ENCODE results near the gene CASP7.

The CASP7 gene

DNA sequence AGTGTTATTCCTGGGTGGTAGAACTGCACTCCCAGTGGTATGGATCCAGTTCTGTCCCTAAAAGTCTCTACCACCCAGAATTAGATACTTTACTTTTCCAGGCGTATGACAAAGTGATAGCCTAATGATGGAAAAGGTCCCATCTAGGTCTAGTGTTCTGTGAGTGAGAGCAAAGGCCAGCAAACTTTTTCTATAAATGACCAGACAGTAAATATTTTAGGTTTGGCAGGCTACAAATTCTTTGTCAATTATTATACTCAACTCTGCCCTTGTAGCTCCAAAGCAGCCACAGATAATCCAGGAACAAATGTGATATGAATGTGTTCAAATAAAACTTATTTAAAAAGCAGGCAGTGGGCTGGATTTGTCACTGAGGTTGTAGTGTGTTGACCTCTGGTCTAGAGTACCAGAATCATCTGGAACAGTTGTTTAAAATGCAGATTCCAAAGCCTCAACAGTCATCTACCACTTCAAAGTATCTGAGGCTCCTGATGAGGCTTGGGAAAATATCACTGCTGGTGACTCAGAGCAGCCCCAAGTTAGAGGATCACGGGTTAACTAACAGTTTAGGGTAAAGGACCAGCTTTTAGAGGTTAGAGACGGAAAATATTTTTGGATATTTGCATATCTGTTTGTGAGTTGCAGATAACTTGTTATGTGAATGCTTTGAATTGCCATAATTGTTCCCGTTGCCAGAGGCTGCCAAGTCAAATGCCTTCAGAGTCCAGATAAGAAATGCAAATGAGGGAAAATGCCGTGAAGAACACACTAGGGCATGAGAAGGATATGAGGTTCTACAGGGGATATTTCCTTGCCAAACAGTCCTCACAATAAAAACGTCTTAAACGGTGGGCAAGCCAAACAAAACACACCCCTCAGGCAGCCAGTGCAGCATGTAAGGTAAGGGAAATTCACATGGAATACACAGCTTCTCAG lies 35.3 kb upstream of the CASP7 start:
- Histone ChIP-seq H3K27me3 (ENCODE audit: insufficient read depth, low read length) (peaks cover 3% of the 10 kb centered on the region; the same call in 1 of the 2 replicates), H3F3A (ENCODE audit: insufficient read depth, low read length) (no peaks in the 10 kb centered on the region), H3K4me3 (ENCODE audit: low read depth, low read length, poor library complexity, severe bottlenecking) (no peak overlapping the region), H3K79me2 (ENCODE audit: insufficient read depth, low read length) (no peaks in the 10 kb centered on the region), H4K20me1 (ENCODE audit: insufficient read depth, low read length) (no peaks in the 10 kb centered on the region), H3K9me3 (ENCODE audit: low read length) (no peaks in the 10 kb centered on the region), H3K9me2 (ENCODE audit: low read depth, low read length) (no peaks in the 10 kb centered on the region), H3K9ac (ENCODE audit: low read length) (no peak overlapping the region), H3K4me1 (ENCODE audit: insufficient read depth, low read length, severe bottlenecking) (no peaks in the 10 kb centered on the region), H3K36me3 (ENCODE audit: insufficient read depth, low read length) (no peaks in the 10 kb centered on the region), H2AFZ (ENCODE audit: low read length) (no peak overlapping the region), H3K4me2 (ENCODE audit: low read length) (no peak overlapping the region), H3K27ac (ENCODE audit: low read depth, low read length, poor library complexity, severe bottlenecking) (no peak overlapping the region)
- TF ChIP-seq, protein P1, sequence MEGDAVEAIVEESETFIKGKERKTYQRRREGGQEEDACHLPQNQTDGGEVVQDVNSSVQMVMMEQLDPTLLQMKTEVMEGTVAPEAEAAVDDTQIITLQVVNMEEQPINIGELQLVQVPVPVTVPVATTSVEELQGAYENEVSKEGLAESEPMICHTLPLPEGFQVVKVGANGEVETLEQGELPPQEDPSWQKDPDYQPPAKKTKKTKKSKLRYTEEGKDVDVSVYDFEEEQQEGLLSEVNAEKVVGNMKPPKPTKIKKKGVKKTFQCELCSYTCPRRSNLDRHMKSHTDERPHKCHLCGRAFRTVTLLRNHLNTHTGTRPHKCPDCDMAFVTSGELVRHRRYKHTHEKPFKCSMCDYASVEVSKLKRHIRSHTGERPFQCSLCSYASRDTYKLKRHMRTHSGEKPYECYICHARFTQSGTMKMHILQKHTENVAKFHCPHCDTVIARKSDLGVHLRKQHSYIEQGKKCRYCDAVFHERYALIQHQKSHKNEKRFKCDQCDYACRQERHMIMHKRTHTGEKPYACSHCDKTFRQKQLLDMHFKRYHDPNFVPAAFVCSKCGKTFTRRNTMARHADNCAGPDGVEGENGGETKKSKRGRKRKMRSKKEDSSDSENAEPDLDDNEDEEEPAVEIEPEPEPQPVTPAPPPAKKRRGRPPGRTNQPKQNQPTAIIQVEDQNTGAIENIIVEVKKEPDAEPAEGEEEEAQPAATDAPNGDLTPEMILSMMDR (IDR thresholded peaks at IDR 0.05; ENCODE audit: low read length): no peak
- no peak for TF ChIP-seq EZH2 (IDR thresholded peaks at IDR 0.05; ENCODE audit: borderline replicate concordance, low read length)

- H2AFZ ChIP-seq (ENCODE audit: low read length): no peak overlapping the region
- H3K27me3 ChIP-seq (ENCODE audit: insufficient read depth, low read length): no peaks in the 10 kb centered on the region; the same call in 1 of the 2 replicates
- no peak overlapping the region for H3K4me3 ChIP-seq (ENCODE audit: low read depth, low read length, poor library complexity, severe bottlenecking)
- H3K4me1 ChIP-seq (ENCODE audit: insufficient read depth, low read length, severe bottlenecking): no peaks in the 10 kb centered on the region
- no peak overlapping the region for H3K9ac ChIP-seq (ENCODE audit: low read length)
- no peaks in the 10 kb centered on the region for H4K20me1 ChIP-seq (ENCODE audit: insufficient read depth, low read length)
- no peaks in the 10 kb centered on the region for H3F3A ChIP-seq (ENCODE audit: insufficient read depth, low read length)
- no peaks in the 10 kb centered on the region for H3K36me3 ChIP-seq (ENCODE audit: insufficient read depth, low read length)
- no peaks in the 10 kb centered on the region for H3K9me3 ChIP-seq (ENCODE audit: low read length)
- no peaks in the 10 kb centered on the region for H3K79me2 ChIP-seq (ENCODE audit: insufficient read depth, low read length)
- H3K27ac ChIP-seq (ENCODE audit: low read depth, low read length, poor library complexity, severe bottlenecking): no peak overlapping the region
- no peaks in the 10 kb centered on the region for H3K9me2 ChIP-seq (ENCODE audit: low read depth, low read length)
- no peak overlapping the region for H3K4me2 ChIP-seq (ENCODE audit: low read length)
- TF ChIP-seq, protein P1 (IDR thresholded peaks at IDR 0.05; ENCODE audit: low read length): no peak
- no peak for TF ChIP-seq EZH2 (IDR thresholded peaks at IDR 0.05; ENCODE audit: borderline replicate concordance, low read length)
Measured at GRCh38 chr10:113646336-113647201, 33.1 kb upstream of the CASP7 start.

- no peak overlapping the region for H3K4me2 ChIP-seq (ENCODE audit: low read length)
- H3K4me3 ChIP-seq (ENCODE audit: low read depth, low read length, poor library complexity, severe bottlenecking): no peak overlapping the region
- no peaks in the 10 kb centered on the region for H3K4me1 ChIP-seq (ENCODE audit: insufficient read depth, low read length, severe bottlenecking)
- H3F3A ChIP-seq (ENCODE audit: insufficient read depth, low read length): no peaks in the 10 kb centered on the region
- no peaks in the 10 kb centered on the region for H3K9me3 ChIP-seq (ENCODE audit: low read length)
- no peaks in the 10 kb centered on the region for H3K79me2 ChIP-seq (ENCODE audit: insufficient read depth, low read length)
- H3K27me3 ChIP-seq (ENCODE audit: insufficient read depth, low read length): no peaks in the 10 kb centered on the region; the same call in none of the 2 replicates
- no peaks in the 10 kb centered on the region for H3K36me3 ChIP-seq (ENCODE audit: insufficient read depth, low read length)
- TF ChIP-seq, protein P1 (IDR thresholded peaks at IDR 0.05; ENCODE audit: low read length): no peak
- no peak for TF ChIP-seq EZH2 (IDR thresholded peaks at IDR 0.05; ENCODE audit: borderline replicate concordance, low read length)
- no peaks in the 10 kb centered on the region for H4K20me1 ChIP-seq (ENCODE audit: insufficient read depth, low read length)
- H3K9me2 ChIP-seq (ENCODE audit: low read depth, low read length): no peaks in the 10 kb centered on the region
- H2AFZ ChIP-seq (ENCODE audit: low read length): no peak overlapping the region
- H3K27ac ChIP-seq (ENCODE audit: low read depth, low read length, poor library complexity, severe bottlenecking): no peak overlapping the region
- H3K9ac ChIP-seq (ENCODE audit: low read length): no peak overlapping the region
Measured at GRCh38 chr10:113647812-113648211, 31.9 kb upstream of the CASP7 start.
